Adipocyte (in vitro differentiated cells): Measurements from ENCODE around the gene C9.
"Not testable (repeated sequence)": the region's sequence is repeated elsewhere in the genome, so short reads cannot be mapped to it uniquely, and the experiment has no call there.

Experiments used
- DNase-seq: peaks from one replicate; pipeline ENCODE4 v3.0.0-alpha.2; 2015; ENCODE audit warnings: low read depth
- H3K27me3 ChIP-seq: replicated peaks from 2 replicates; pipeline ENCODE4 v1.7.0; 2013; ENCODE audit warnings: mild to moderate bottlenecking, low read length, moderate library complexity; ENCODE audit not compliant: control insufficient read depth, insufficient read depth
- H3K36me3 ChIP-seq: 2 replicates; pipeline ENCODE4 v1.7.0; 2013; ENCODE audit warnings: low read length, mild to moderate bottlenecking, moderate library complexity; ENCODE audit not compliant: control insufficient read depth, insufficient read depth, severe bottlenecking
- H3K4me1 ChIP-seq: 2 replicates; pipeline ENCODE4 v1.7.0; 2013; ENCODE audit warnings: mild to moderate bottlenecking, low read length, moderate library complexity; ENCODE audit not compliant: control insufficient read depth, insufficient read depth
- H3K4me3 ChIP-seq: 2 replicates; pipeline ENCODE4 v1.7.0; 2013; ENCODE audit warnings: mild to moderate bottlenecking, low read length, moderate library complexity
- H3K9ac ChIP-seq: 2 replicates; pipeline ENCODE4 v1.7.0; 2013; ENCODE audit warnings: mild to moderate bottlenecking, low read length, moderate library complexity
- H3K9me3 ChIP-seq: 2 replicates; pipeline ENCODE4 v1.7.0; 2013; ENCODE audit warnings: mild to moderate bottlenecking, low read length, moderate library complexity; ENCODE audit not compliant: control insufficient read depth

Gene C9

DNA sequence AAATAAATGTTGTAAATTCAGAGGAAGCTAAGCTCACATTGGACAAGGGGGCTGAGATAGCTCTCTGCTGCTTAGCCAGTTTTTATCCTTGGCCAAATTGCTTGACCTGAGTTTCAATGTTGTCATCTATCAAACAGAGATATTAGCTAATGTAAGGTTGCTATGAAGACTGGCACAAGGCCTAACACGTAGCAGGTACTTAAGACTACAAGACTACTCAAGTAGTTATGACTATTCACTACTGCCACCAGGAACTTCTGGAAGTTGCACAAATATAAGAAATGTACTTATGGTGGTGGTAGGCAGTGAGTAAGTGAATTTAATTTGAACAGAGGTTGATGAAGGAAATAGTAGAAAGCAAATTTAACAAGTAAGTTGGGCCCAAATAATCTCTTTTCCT is 127.6 kb downstream of the C9 start:
- no peak overlapping the region for H3K4me3 ChIP-seq
- H3K9ac ChIP-seq, result no peak overlapping the region
- H3K36me3 ChIP-seq, result no peaks in the 10 kb centered on the region
- H3K27me3 ChIP-seq, result no peaks in the 10 kb centered on the region
- H3K4me1 ChIP-seq, result no peaks in the 10 kb centered on the region
- no peak for DNase-seq
- H3K9me3 ChIP-seq, result peaks cover 7% of the 10 kb centered on the region

GRCh38 chr5:39235648-39236047 is 128.6 kb downstream of the C9 start:
- H3K9ac ChIP-seq, result no peak overlapping the region
- H3K36me3 ChIP-seq, result no peaks in the 10 kb centered on the region
- H3K4me3 ChIP-seq, result no peak overlapping the region
- no peak for DNase-seq
- no peaks in the 10 kb centered on the region for H3K4me1 ChIP-seq
- H3K9me3 ChIP-seq, result peaks cover 6% of the 10 kb centered on the region
- H3K27me3 ChIP-seq, result no peaks in the 10 kb centered on the region

GRCh38 chr5:39234494-39234893 is 129.8 kb downstream of the C9 start:
- not testable (repeated sequence) for H3K4me3 ChIP-seq, H3K27me3 ChIP-seq, H3K9ac ChIP-seq, H3K36me3 ChIP-seq, H3K9me3 ChIP-seq, DNase-seq, H3K4me1 ChIP-seq
